ENCODE measurements around the gene ZBTB46. TPM values are rescaled to one million over a fixed set of nuclear protein-coding genes. Genes with fewer than 3 reads are reported as not detected.

ZBTB46 gene
- total RNA-seq, 4 donors from 2014 or later, result 15.9 to 39.9 (median 27.7) TPM

- no peaks in the 10 kb centered on the region for H3K36me3 ChIP-seq
- TF ChIP-seq CTCF (IDR thresholded peaks at IDR 0.05) (no peak), POLR2A (IDR thresholded peaks at IDR 0.05) (no peak)
- H3K4me3 ChIP-seq (replicated peaks in 1 of 3), result no peak overlapping the region
- peak; percentile 34 to 40 for DNase-seq
- H3K4me1 ChIP-seq, result peaks cover 7 to 30% of the 10 kb centered on the region in 2 donors
- intact Hi-C loops (cut with DNase I), result no loop called here
- H3K9me3 ChIP-seq, result no peaks in the 10 kb centered on the region
- H3K27ac ChIP-seq, result peak overlapping the region in 2 of 3 donors; percentile 14 to 65
- no peaks in the 10 kb centered on the region for H3K27me3 ChIP-seq
- whole genome bisulfite sequencing, 2 donors, result 5% methylated on average over 8 to 20 of the region's 24 CpGs
These were observed 15.2 kb upstream of the ZBTB46 start for GRCh38 chr20:63846128-63846771.

GRCh38 chr20:63844511-63844991, 13.5 kb upstream of the ZBTB46 start:
- WGBS, 2 donors, result 60 to 70% methylated on average over 1 to 6 of the region's 9 CpGs
- H3K36me3 ChIP-seq, result no peaks in the 10 kb centered on the region
- no peak for TF ChIP-seq POLR2A (IDR thresholded peaks at IDR 0.05)
- no peak for TF ChIP-seq CTCF (IDR thresholded peaks at IDR 0.05)
- no peak overlapping the region for H3K27ac ChIP-seq
- no peak overlapping the region for H3K4me3 ChIP-seq (replicated peaks in 1 of 3)
- no peaks in the 10 kb centered on the region for H3K27me3 ChIP-seq
- intact Hi-C loops (cut with DNase I), result no loop called here
- DNase-seq, result no peak
- H3K4me1 ChIP-seq, result peaks cover 13 to 36% of the 10 kb centered on the region in 2 donors
- H3K9me3 ChIP-seq, result no peaks in the 10 kb centered on the region

- no peaks in the 10 kb centered on the region for H3K36me3 ChIP-seq
- intact Hi-C loops (cut with DNase I), result no loop called here
- peaks cover 13 to 36% of the 10 kb centered on the region in 2 donors for H3K4me1 ChIP-seq
- H3K4me3 ChIP-seq (replicated peaks in 1 of 3), result no peak overlapping the region
- no peaks in the 10 kb centered on the region for H3K9me3 ChIP-seq
- DNase-seq, result no peak
- H3K27ac ChIP-seq, result no peak overlapping the region
- H3K27me3 ChIP-seq, result no peaks in the 10 kb centered on the region
- no peak for TF ChIP-seq CTCF (IDR thresholded peaks at IDR 0.05)
- no peak for TF ChIP-seq POLR2A (IDR thresholded peaks at IDR 0.05)
- WGBS, 2 donors, result 38 to 82% methylated on average over 3 to 12 of the region's 16 CpGs
These were observed 12.7 kb upstream of the ZBTB46 start for GRCh38 chr20:63843778-63844177.

- no peaks in the 10 kb centered on the region for H3K9me3 ChIP-seq
- 66 to 82% methylated on average over 12 of the region's 12 CpGs for WGBS, 2 donors
- intact Hi-C loops (cut with DNase I), result no loop called here
These were observed 12.2 kb upstream of the ZBTB46 start for GRCh38 chr20:63843222-63843621.

More at GRCh38 chr20:63843222-63843621, 12.2 kb upstream of the ZBTB46 start:
- TF ChIP-seq CTCF (IDR thresholded peaks at IDR 0.05), result no peak
- no peak for TF ChIP-seq POLR2A (IDR thresholded peaks at IDR 0.05)
- Histone ChIP-seq H3K4me3 (replicated peaks in 1 of 3) (no peak overlapping the region), H3K27ac (no peak overlapping the region), H3K36me3 (no peaks in the 10 kb centered on the region), H3K4me1 (peaks cover 13 to 34% of the 10 kb centered on the region in 2 donors), H3K27me3 (no peaks in the 10 kb centered on the region)
- no peak for DNase-seq

Data from thyroid gland (tissue), 4 donors.